K562 (cell line): ENCODE results near the gene DOK1. TPM values are rescaled to one million over a fixed set of nuclear protein-coding genes. Genes with fewer than 3 reads are reported as not detected.

Source experiments
- BRD9 ChIP-seq: fragments of 450-650 bp; IDR thresholded peaks from 2 replicates; pipeline ENCODE4 v1.6.1; 2018; ENCODE audit warnings: low read depth; ENCODE audit not compliant: partially characterized antibody
- CCNT2 ChIP-seq: IDR thresholded peaks from 2 replicates; pipeline ENCODE4 v1.6.1; 2011; ENCODE audit warnings: borderline replicate concordance, low read depth, mild to moderate bottlenecking, moderate library complexity, mixed read lengths, low read length; ENCODE audit not compliant: insufficient read length; ENCODE audit errors: extremely low read depth
- CGGBP1 ChIP-seq: fragments of 250-450 bp; sonication (Bioruptor Pico); IDR thresholded peaks from 2 replicates; pipeline ENCODE4 v1.9.0; 2021; ENCODE audit warnings: mild to moderate bottlenecking
- DIDO1 ChIP-seq: fragments of 450-650 bp; IDR thresholded peaks from 2 replicates; pipeline ENCODE4 v1.6.1; 2016; ENCODE audit warnings: low read depth, missing biosample characterization, missing genetic modification characterization
- ELF1 ChIP-seq: fragments of 200-800 bp; sonication (Bioruptor generic); IDR thresholded peaks from 2 replicates; pipeline ENCODE4 v1.6.1; 2016; ENCODE audit warnings: missing genetic modification characterization, missing compliant biosample characterization
- EWSR1 ChIP-seq: fragments of 450-650 bp; IDR thresholded peaks from 2 replicates; pipeline ENCODE4 v1.6.1; 2018; ENCODE audit warnings: borderline replicate concordance, mild to moderate bottlenecking, low read depth, moderate library complexity; ENCODE audit not compliant: partially characterized antibody
- HIVEP1 ChIP-seq: fragments of 250-450 bp; sonication (Bioruptor Pico); IDR thresholded peaks from 2 replicates; pipeline ENCODE4 v1.4.0; 2020; ENCODE audit warnings: mild to moderate bottlenecking
- HLTF ChIP-seq: fragments of 450-650 bp; IDR thresholded peaks from 2 replicates; pipeline ENCODE4 v1.6.1; 2016
- HMG20B ChIP-seq: fragments of 250-450 bp; sonication (Bioruptor Pico); IDR thresholded peaks from 2 replicates; pipeline ENCODE4 v1.5.0; 2021; ENCODE audit warnings: mild to moderate bottlenecking
- KDM1A ChIP-seq, 2 experiments: fragments of 450-650 bp; IDR thresholded peaks; 2 replicates each; pipeline ENCODE4 v1.6.1; 2016; ENCODE audit warnings: mild to moderate bottlenecking in 2 of 2
- LCOR ChIP-seq: sonication (generic); formaldehyde crosslinking; IDR thresholded peaks from 2 replicates; pipeline ENCODE4 v1.8.0; 2022; ENCODE audit warnings: mild to moderate bottlenecking, missing genetic modification reagents
- MCM2 ChIP-seq: fragments of 450-650 bp; IDR thresholded peaks from 2 replicates; pipeline ENCODE4 v1.6.1; 2017; ENCODE audit warnings: low read depth, mild to moderate bottlenecking
- NCOA6 ChIP-seq: fragments of 450-650 bp; IDR thresholded peaks from 2 replicates; pipeline ENCODE4 v1.6.1; 2017; ENCODE audit warnings: mild to moderate bottlenecking
- NFE2 ChIP-seq: IDR thresholded peaks from 2 replicates; pipeline ENCODE4 v1.6.1; 2014; ENCODE audit warnings: antibody characterized with exemption, low read depth
- NR3C1 ChIP-seq: sonication (generic); formaldehyde crosslinking; IDR thresholded peaks from 2 replicates; pipeline ENCODE4 v1.8.1; 2022; ENCODE audit warnings: missing genetic modification reagents
- NRF1 ChIP-seq, 2 experiments: fragments of 450-650 bp; IDR thresholded peaks in 1 of 2; conservative IDR thresholded peaks in 1 of 2; 2 replicates each; pipeline ENCODE4 v1.6.1; 2014; ENCODE audit warnings: mild to moderate bottlenecking in 2 of 2
- PHF8 ChIP-seq: fragments of 200-600 bp; sonication (generic); IDR thresholded peaks from 2 replicates; pipeline ENCODE4 v1.6.1; 2012; ENCODE audit warnings: mixed run types, mild to moderate bottlenecking, inconsistent platforms, low read length, moderate library complexity, borderline replicate concordance
- POLR2A ChIP-seq: fragments of 450-650 bp; conservative IDR thresholded peaks from 2 replicates; pipeline ENCODE4 v1.6.1; 2016
- POLR2G ChIP-seq: fragments of 200-400 bp; formaldehyde crosslinking; IDR thresholded peaks from 2 replicates; pipeline ENCODE4 v1.6.1; 2017; ENCODE audit warnings: low read depth, mild to moderate bottlenecking, antibody characterized with exemption, low read length, moderate library complexity
- RBFOX2 ChIP-seq: fragments of 200-400 bp; formaldehyde crosslinking; IDR thresholded peaks from 2 replicates; pipeline ENCODE4 v1.6.1; 2017; ENCODE audit warnings: low read depth, mild to moderate bottlenecking, low read length, moderate library complexity
- SIN3A ChIP-seq, 2 experiments: fragments of 150-350 bp in 1 of 2; IDR thresholded peaks; 2 replicates each; pipeline ENCODE4 v1.6.1; 2011 to 2016; ENCODE audit warnings: borderline replicate concordance in 2 of 2, low read depth in 2 of 2, low read length in 2 of 2, mild to moderate bottlenecking in 2 of 2, moderate library complexity in 2 of 2; ENCODE audit not compliant: control insufficient read depth in 1 of 2
- SUPT5H ChIP-seq: fragments of 450-650 bp; IDR thresholded peaks from 2 replicates; pipeline ENCODE4 v1.6.1; 2016
- TOE1 ChIP-seq, 2 experiments: fragments of 450-650 bp in 1 of 2; sonication (generic) in 1 of 2; formaldehyde crosslinking in 1 of 2; IDR thresholded peaks; 2 replicates each; pipeline versions ENCODE4 v1.7.1 to v1.8.0; 2016 to 2022; ENCODE audit warnings: borderline replicate concordance in 2 of 2, mild to moderate bottlenecking in 2 of 2, antibody characterized with exemption in 1 of 2, inconsistent platforms in 1 of 2, low read depth in 1 of 2, missing genetic modification reagents in 1 of 2, moderate library complexity in 1 of 2
- XRCC4 ChIP-seq: IDR thresholded peaks from one replicate; pipeline ENCODE4 v1.6.1; 2011; ENCODE audit not compliant: insufficient read depth, insufficient read length; ENCODE audit errors: extremely low read depth
- ZBED1 ChIP-seq: IDR thresholded peaks from 2 replicates; pipeline ENCODE4 v1.6.1; 2014
- ZFP36 ChIP-seq: fragments of 150-350 bp; IDR thresholded peaks from 2 replicates; pipeline ENCODE4 v1.6.1; 2018; ENCODE audit warnings: low read length, low read depth; ENCODE audit not compliant: partially characterized antibody
- ZNF175 ChIP-seq: fragments of 200-800 bp; sonication (Bioruptor generic); IDR thresholded peaks from 2 replicates; pipeline ENCODE4 v1.6.1; 2016; ENCODE audit warnings: low read depth, mild to moderate bottlenecking, missing genetic modification characterization, missing compliant biosample characterization
- ZNF766 ChIP-seq: fragments of 200-800 bp; sonication (Bioruptor generic); conservative IDR thresholded peaks from 2 replicates; pipeline ENCODE4 v1.6.1; 2016; ENCODE audit warnings: missing genetic modification characterization, missing compliant biosample characterization
- polyA plus RNA-seq, 8 experiments: library from polyadenylated mRNA; depleted of rRNA in 4 of 8; stranded (reverse) in 5 of 8; unstranded in 3 of 8; fragments of >200 nt; fragmentation: Nextera tagmentation in 2 of 8; fragmentation: Illumina TruSeq in 1 of 8; extraction: Ambion mirVana in 2 of 8; extraction: Trizol in 1 of 8; gene quantifications; 2 replicates each; pipeline versions ENCODE4 v1.2.1 to v1.2.3, GENCODE V29; 2011 to 2014; ENCODE audit warnings: inconsistent platforms in 1 of 8, missing spikeins in 1 of 8
- total RNA-seq, 7 experiments: library from RNA; depleted of rRNA in 6 of 7; stranded (reverse); fragments of >200 nt in 6 of 7; fragmentation: Illumina TruSeq in 2 of 7; extraction: Trizol in 2 of 7; gene quantifications; 2 replicates each; pipeline versions ENCODE4 v1.2.1 to v1.2.3, GENCODE V29; 2011 to 2021; ENCODE audit warnings: low replicate concordance in 1 of 7
- TF ChIP-seq, protein P1 (sequence below): fragments of 450-650 bp; formaldehyde crosslinking; IDR thresholded peaks from 2 replicates; pipeline ENCODE4 v1.4.0; 2022; ENCODE audit warnings: mild to moderate bottlenecking, moderate library complexity

DOK1 gene
- total and polyA plus RNA-seq, 9 of the 15 experiments (the other 6 are each of a cell fraction or from before 2014, with no cell fraction given), result 0.59 to 36.4 (median 16.1) TPM

DNA sequence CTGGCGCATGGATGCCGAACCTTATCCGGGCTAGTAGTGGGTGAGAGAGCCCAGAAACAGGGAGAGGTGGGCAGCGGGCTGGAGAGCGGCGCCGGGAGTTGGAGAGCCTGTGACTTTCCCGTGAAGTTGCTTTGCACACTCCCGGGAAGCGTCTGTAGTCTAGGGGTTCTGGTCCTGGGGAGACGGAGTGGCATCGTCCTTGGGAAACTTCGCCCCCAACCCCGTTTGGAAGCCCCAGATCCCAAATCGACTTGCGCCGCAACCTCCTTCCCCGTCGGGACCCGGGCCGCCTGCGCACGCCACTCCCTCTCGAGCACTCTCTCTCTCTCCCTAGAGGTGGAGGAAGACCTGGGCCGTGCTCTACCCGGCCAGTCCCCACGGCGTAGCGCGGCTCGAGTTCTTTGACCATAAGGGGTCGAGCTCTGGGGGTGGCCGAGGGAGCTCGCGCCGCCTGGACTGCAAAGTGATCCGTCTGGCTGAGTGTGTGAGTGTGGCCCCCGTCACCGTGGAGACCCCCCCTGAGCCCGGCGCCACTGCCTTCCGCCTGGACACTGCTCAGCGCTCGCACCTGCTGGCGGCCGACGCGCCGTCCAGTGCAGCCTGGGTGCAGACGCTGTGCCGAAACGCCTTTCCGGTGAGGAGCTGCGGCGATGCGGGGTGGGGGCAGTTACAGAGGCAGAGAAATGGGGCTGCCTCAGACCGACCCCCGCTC lies 456 bp downstream of the DOK1 start (continued):
- TF ChIP-seq CCNT2, result no peak
- peak; percentile 66 for TF ChIP-seq POLR2A
- peak; percentile 89 to 91 for TF ChIP-seq NRF1 (conservative IDR thresholded peaks at IDR 0.05 in 1 of 2, IDR thresholded peaks at IDR 0.05 in 1 of 2)
- TF ChIP-seq ZNF766, result 0 out of 2 replicates have a peak, but pooled peaks have one; percentile 12
- no peak for TF ChIP-seq CGGBP1
- TF ChIP-seq ELF1 (tag), result peak; percentile 26; the same call in 1 of the 2 replicates
- no peak for TF ChIP-seq EWSR1
- no peak for TF ChIP-seq ZNF175 (CRISPR knock-in tag)
- peak; percentile 18; the same call in 1 of the 2 replicates for TF ChIP-seq TOE1 (IDR thresholded peaks at IDR 0.05; ENCODE audit: borderline replicate concordance)
- no peak for TF ChIP-seq TOE1 (CRISPR knock-in tag; IDR thresholded peaks at IDR 0.05; ENCODE audit: borderline replicate concordance, low read depth)
- no peak for TF ChIP-seq NFE2
- no peak for TF ChIP-seq BRD9
- TF ChIP-seq SUPT5H, result 0 out of 2 replicates have a peak, but pooled peaks have one; percentile 56
- no peak for TF ChIP-seq LCOR (CRISPR knock-in tag)
- TF ChIP-seq, protein P1, sequence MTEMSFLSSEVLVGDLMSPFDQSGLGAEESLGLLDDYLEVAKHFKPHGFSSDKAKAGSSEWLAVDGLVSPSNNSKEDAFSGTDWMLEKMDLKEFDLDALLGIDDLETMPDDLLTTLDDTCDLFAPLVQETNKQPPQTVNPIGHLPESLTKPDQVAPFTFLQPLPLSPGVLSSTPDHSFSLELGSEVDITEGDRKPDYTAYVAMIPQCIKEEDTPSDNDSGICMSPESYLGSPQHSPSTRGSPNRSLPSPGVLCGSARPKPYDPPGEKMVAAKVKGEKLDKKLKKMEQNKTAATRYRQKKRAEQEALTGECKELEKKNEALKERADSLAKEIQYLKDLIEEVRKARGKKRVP (CRISPR knock-in tag), result no peak
- no peak for TF ChIP-seq DIDO1 (tag)
- 0 out of 2 replicates have a peak, but pooled peaks have one; percentile 50 for TF ChIP-seq NR3C1 (CRISPR knock-in tag)
- peak; percentile 74 for TF ChIP-seq POLR2G
- peak; percentile 39 to 59; a peak in 1 of 4 replicates for TF ChIP-seq SIN3A (IDR thresholded peaks at IDR 0.05; ENCODE audit: borderline replicate concordance in 2 of 2, control insufficient read depth in 1 of 2, low read depth in 2 of 2, low read length in 2 of 2)
- no peak for TF ChIP-seq MCM2
- TF ChIP-seq HMG20B, result no peak
- no peak for TF ChIP-seq ZBED1
- no peak for TF ChIP-seq HIVEP1 (CRISPR knock-in tag)
- no peak for TF ChIP-seq HLTF
- peak; percentile 68; the same call in 1 of the 2 replicates for TF ChIP-seq PHF8
- no peak for TF ChIP-seq ZFP36
- peak; percentile 14 for TF ChIP-seq NCOA6
- TF ChIP-seq RBFOX2, result peak; percentile 63
- TF ChIP-seq KDM1A (IDR thresholded peaks at IDR 0.05), result no peak
- no peak for TF ChIP-seq XRCC4
